Activated CD4-positive, alpha-beta T cell treated with anti-CD3 and anti-CD28 coated beads, Interleukin-2, Interleukin-6, amounts not matched to agents 100 ng/mL and 50 ng/mL, durations not matched to agents 16 hours and 8 hours (primary cell): Measurements from ENCODE around the gene ATRAID.
"Not testable (repeated sequence)": the region's sequence is repeated elsewhere in the genome, so short reads cannot be mapped to it uniquely, and the experiment has no call there.

Experiments
- DNase-seq: peaks from one replicate; pipeline ENCODE4 v3.0.0-alpha.2; 2020

Gene ATRAID, protein sequence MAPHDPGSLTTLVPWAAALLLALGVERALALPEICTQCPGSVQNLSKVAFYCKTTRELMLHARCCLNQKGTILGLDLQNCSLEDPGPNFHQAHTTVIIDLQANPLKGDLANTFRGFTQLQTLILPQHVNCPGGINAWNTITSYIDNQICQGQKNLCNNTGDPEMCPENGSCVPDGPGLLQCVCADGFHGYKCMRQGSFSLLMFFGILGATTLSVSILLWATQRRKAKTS

DNA sequence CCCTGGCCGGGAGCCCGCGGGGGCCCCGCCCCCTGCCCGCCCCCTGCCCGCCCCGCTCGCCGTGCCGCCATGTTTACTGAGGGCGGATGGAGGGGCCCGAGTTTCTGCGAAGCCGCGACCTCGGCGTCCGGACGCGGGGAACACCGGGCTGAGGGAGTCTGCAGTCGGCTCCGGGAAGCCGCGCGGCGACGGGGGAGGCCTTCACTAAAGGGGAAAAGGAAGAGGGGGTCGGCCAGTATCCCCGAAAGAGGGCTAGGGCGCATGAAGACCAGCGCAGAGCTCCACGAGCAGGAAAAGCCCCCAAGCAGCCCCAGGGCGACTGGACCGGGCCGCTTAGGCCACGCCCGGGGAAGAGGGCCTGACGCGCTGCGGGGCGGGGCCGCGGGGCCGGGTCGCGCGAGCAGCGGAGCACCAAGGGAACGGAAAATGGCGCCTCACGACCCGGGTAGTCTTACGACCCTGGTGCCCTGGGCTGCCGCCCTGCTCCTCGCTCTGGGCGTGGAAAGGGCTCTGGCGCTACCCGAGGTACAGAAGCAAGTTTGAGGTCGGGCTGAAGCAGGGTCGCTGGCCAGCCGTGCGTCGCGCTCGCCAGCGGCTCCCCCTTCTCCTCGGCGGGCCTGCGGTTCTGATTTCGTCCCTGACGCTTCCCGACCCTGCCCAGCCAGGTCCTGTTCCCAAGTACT, at the start of gene ATRAID, which contains the start of gene SLC5A6:
Gene ATRAID, plus strand, starts transcription at position 99 of the 683 bp plus-strand sequence. Its CDS starts 328 bp downstream, at position 427.
Gene SLC5A6, minus strand, starts transcription at position 326 of the 683 bp plus-strand sequence. CDS start 4,618 bp downstream, outside the sequence.
- peak; percentile 92 for DNase-seq

- no peak for DNase-seq
Measured at GRCh38 chr2:27162151-27163121, 49.4 kb upstream of the ATRAID start.

DNA sequence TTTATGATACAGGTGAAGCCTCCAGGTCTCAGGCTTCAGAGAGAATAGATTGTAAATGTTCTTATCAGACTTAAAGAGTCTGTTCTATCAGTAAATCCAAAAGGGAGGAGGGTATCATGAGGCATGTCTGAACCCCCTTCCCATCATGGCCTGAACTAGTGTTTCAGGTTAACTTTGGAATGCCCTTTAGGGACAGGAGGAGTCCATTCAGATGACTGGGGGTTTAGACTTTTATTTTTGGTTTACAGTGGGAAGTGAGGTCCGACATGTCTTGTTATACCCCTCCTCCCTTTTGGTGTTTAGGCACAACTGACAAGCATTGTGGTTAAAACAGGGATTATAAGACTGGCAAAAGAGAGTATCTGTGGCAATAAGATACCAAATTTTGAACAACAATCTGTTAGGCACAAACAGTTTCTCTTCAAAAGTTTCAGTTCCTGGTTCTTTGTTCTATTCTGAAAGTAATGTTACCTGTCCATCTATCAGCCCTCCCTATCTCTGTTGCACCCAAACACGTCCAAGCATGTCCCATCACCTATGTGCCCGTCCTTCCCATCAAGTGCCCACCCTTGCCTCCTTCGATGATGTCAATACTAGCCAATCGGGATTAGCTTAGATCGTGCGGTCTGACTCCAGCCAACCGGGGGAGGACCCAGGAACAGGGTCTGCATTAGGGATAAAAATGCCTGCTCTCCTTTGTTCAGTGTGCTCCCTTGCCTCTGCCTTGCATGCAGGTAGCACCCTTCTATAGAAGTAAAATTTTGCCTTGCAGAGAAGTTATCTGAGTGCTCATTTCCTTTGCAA, 46.7 kb upstream of the ATRAID start:
- DNase-seq = no peak

DNA sequence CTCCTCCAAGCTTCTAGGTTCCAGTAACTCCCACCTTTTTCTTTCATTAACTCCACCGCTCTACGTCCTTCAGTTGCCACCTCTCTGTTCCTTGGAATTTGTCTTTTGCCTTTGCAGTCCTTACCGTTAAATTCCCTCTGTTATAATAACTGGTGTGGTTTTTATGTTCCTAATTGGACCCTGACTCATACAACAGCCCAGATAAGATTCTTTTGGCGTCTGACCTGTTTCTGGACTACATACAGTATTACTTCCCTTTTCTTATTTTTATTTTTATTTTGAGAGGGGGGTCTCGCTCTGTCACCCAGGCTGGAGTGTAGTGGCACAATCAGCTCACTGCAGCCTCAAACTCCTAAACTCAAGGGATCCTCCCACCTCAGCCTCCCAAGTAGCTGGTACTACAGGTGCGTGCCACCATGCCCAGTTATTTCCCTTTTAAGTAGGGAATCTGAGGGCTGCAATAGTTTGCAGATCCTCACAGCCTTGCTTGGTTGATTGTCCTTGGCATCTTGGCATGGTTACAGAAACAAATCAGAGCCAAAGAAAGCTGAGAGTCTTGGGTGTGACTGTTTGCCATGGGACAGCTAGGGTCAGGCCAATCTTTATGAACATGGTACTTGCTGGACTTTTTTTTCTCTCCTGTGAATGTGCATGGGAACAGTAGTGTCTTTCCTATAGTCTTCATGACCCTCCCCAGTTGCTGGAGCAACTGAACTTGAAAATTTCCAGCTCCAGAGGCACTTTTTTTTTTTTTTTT, 41.1 kb upstream of the ATRAID start:
- DNase-seq = no peak

- no peak for DNase-seq
Measured at GRCh38 chr2:27171351-27171848, 40.4 kb upstream of the ATRAID start.

DNA sequence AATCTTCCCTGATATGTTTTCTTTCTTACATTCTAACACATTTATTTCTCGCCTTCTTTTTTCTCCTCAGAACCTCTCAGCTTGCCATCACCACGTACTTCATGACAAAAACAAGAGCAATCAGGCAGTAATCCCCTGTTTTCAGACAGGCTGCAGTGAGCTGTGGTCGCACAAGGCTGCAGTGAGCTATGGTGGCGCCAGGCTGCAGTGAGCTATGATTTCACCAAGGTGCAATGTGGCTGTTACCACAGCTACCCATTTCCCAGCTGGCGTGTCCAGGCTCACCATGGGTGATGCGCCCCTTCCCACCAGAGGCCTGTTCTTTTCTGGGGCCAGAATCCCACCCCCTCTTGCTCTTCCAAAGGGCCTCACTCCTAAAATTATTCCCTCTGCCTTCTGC, 37.2 kb upstream of the ATRAID start:
- no peak for DNase-seq

GRCh38 chr2:27175330-27175729, 36.5 kb upstream of the ATRAID start:
- DNase-seq = no peak

DNA sequence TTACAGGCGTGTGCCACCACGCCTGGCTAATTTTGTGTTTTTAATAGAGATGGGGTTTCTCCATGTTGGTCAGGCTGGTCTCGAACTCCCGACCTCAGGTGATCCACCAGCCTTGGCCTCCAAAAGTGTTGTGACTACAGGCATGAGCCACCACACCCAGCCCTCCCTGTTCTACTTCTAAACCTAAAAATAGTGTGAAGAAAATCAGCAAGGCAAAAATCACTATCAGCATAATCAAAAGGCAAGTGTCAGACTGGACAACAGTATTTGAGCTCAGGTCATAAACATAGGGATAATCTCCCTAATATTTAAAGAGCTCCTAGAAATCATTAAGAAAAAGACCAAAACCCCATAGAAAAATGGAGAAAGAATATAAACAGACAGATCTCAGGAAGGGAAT, 36.1 kb upstream of the ATRAID start:
- not testable (repeated sequence) for DNase-seq

GRCh38 chr2:27177441-27178351, 34.1 kb upstream of the ATRAID start:
- no peak for DNase-seq

DNA sequence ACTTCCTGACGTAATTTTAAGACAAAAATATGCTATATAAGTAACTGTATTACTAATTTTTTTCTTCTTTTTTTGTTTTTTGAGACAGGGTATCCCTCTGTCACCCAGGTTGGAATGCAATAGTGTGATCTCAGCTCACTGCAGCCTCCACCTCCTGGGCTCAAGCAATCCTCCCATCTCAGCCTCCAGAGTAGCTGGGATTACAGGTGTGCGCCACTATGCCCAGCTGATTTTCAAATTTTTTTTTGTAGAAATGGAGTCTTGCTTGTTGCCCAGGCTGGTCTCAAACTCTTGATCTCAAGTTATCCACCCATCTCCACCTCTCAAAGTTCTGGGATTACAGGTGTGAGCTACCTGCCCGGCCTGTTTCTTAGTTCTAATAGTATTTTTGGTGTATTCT, 33.4 kb upstream of the ATRAID start:
- DNase-seq = no peak

DNA sequence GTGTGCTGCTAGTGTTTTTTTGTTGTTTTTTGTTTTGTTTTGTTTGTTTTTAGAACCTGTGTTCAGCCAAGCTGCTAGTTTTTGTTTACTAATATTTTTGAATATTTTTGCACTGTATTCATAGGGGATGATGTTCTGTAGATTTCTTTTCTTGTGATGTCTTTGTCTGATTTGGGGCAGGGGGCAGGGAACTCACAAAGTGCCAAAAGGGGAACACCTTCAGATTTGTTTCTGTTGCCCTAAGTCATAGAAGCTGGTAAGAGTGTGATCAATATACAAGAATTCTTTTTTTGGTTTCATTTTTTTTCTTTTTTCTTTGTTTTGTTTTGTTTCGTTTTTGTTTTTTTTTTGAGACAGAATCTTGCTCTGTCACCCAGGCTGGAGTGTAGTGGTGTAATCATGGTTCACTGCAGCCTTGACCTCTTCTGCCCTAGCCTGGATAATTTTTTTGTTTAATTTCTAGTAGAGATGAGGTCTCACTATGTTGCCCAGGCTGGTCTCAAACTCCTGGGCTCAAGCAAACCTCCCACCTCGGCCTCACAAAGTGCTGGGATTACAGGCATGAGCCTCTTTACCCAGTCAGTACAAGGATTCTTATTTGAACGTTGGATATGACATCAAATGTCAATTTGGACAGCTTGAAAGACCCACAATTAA, 32.4 kb upstream of the ATRAID start:
- DNase-seq = no peak

DNA sequence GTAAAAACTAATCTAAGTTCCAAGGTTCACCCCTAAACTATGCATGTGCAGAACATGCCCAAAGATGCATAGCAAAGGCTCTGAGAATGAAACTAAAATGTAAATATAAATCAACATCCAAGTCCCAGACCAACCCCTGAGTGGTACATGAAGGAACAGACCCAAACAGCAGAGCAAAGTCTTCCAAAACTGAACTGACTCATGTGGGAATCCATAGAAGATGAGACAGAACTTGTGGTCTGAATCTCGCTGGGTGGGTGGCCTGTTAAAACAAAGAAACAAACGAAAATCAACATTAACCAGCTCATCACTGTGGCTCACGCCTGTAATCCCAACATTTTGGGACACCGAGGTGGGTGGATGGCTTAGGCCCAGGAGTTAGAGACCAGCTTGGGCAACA, 29.5 kb upstream of the ATRAID start:
- DNase-seq = no peak

GRCh38 chr2:27184115-27184514, 27.7 kb upstream of the ATRAID start:
- no peak for DNase-seq

GRCh38 chr2:27185331-27186026, 26.4 kb upstream of the ATRAID start:
- DNase-seq = no peak

- DNase-seq = no peak
Measured at GRCh38 chr2:27186613-27187345, 25.1 kb upstream of the ATRAID start.

DNA sequence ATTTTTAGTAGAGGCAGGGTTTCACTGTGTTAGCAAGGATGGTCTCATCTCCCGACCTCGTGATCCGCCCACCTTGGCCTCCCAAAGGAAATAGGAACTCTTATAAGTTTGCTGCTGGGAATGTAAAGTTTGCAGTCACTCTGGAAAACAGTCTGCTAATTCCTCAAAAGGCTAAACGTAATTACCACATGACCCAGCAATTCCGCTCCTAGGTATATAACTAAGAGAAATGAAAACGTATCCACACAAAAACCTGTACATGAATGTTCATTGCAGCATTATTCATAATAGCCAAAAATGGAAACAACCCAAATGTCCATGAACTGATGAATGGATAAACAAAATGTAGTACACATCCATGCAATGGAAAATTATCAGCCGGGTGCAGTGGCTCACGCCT, 21.9 kb upstream of the ATRAID start:
- no peak for DNase-seq

- DNase-seq = peak; percentile 60
Measured at GRCh38 chr2:27191070-27191829, 20.6 kb upstream of the ATRAID start.
